B cell (primary cell): ENCODE data around the gene ACOT4. TPM values are rescaled to one million over a fixed set of nuclear protein-coding genes. Genes with fewer than 3 reads are reported as not detected.

Source experiments
- ATAC-seq: fragments of 200-7000 bp; cut with Tn5 transposase; one replicate; pipeline ENCODE4 v1.10.0; 2021; ENCODE audit warnings: low read depth, mild to moderate bottlenecking, moderate number of reproducible peaks, moderate library complexity
- CTCF ChIA-PET: fragments of 350-600 bp; sonication (Branson Sonifier 250); formaldehyde crosslinking; loops from one replicate; lab custom pipeline; 2021; ENCODE audit warnings: antibody characterized with exemption, inconsistent platforms; lab: Charles Lee
- POLR2A ChIA-PET: fragments of 350-600 bp; sonication (Branson Sonifier 250); formaldehyde crosslinking; loops from one replicate; lab custom pipeline; 2021; ENCODE audit warnings: antibody characterized with exemption; lab: Charles Lee
- DNase-seq: peaks from one replicate; pipeline ENCODE4 v3.0.0; 2013
- H2AFZ ChIP-seq: 2 replicates; pipeline ENCODE4 v1.6.1; 2012; ENCODE audit warnings: mild to moderate bottlenecking, low read depth, low read length; ENCODE audit not compliant: insufficient read depth, poor library complexity, severe bottlenecking
- H3K27ac ChIP-seq, 2 donors: 1 replicate in 1 of 2; 2 replicates in 1 of 2; pipeline ENCODE4 v1.5.1; 2012 to 2013; ENCODE audit warnings: low read length in 2 of 2, mild to moderate bottlenecking in 2 of 2, moderate library complexity in 1 of 2
- H3K27me3 ChIP-seq, 4 experiments: fragments of 200-600 bp in 1 of 4; sonication (generic) in 1 of 4; replicated peaks in 1 of 4; 1 replicate in 2 of 4; 2 replicates in 2 of 4; pipeline versions ENCODE4 v1.6.1 to v1.7.0; 2013 to 2016; ENCODE audit warnings: low read length in 3 of 4, mild to moderate bottlenecking in 2 of 4, mixed read lengths in 1 of 4, moderate library complexity in 1 of 4; ENCODE audit not compliant: insufficient read depth in 4 of 4, control insufficient read depth in 3 of 4; ENCODE audit errors: control extremely low read depth in 1 of 4
- H3K36me3 ChIP-seq, 2 experiments: replicated peaks in 1 of 2; 1 replicate in 1 of 2; 2 replicates in 1 of 2; pipeline versions ENCODE4 v1.6.1 to v1.7.1; 2013; ENCODE audit warnings: low read length in 1 of 2; ENCODE audit not compliant: insufficient read depth in 2 of 2, control insufficient read depth in 1 of 2; ENCODE audit errors: control extremely low read depth in 1 of 2, extremely low read depth in 1 of 2
- H3K4me1 ChIP-seq, 2 donors: fragments of 200-600 bp in 1 of 2; sonication (generic) in 1 of 2; 1 replicate in 1 of 2; 2 replicates in 1 of 2; pipeline versions ENCODE4 v1.5.1 to v1.6.1; 2013 to 2017; ENCODE audit warnings: low read length in 2 of 2; ENCODE audit not compliant: control insufficient read depth in 2 of 2, insufficient read depth in 2 of 2
- H3K4me2 ChIP-seq: replicated peaks from 2 replicates; pipeline ENCODE3; 2012; ENCODE audit warnings: mild to moderate bottlenecking, low read depth, low read length; ENCODE audit not compliant: poor library complexity, severe bottlenecking
- H3K4me3 ChIP-seq, 5 experiments: fragments of 200-600 bp in 1 of 5; sonication (generic) in 1 of 5; 1 replicate in 3 of 5; 2 replicates in 2 of 5; pipeline versions ENCODE4 v1.5.1 to v1.7.0; 2011 to 2016; ENCODE audit warnings: low read length in 4 of 5, mild to moderate bottlenecking in 4 of 5, low read depth in 2 of 5, control low read depth in 1 of 5, moderate library complexity in 1 of 5; ENCODE audit not compliant: insufficient read depth in 1 of 5; ENCODE audit errors: control extremely low read depth in 1 of 5, extremely low read depth in 1 of 5
- H3K79me2 ChIP-seq: fragments of 200-600 bp; sonication (generic); one replicate; pipeline ENCODE4 v1.6.0; 2016; ENCODE audit warnings: low read length; ENCODE audit not compliant: control insufficient read depth, insufficient read depth
- H3K9ac ChIP-seq: fragments of 200-600 bp; sonication (generic); 2 replicates; pipeline ENCODE4 v1.6.1; 2017; ENCODE audit warnings: mild to moderate bottlenecking, low read length, moderate library complexity
- H3K9me3 ChIP-seq, 3 donors: one replicate each; pipeline versions ENCODE4 v1.6.1 to v1.7.1; 2013; ENCODE audit warnings: low read length in 2 of 3; ENCODE audit not compliant: control insufficient read depth in 2 of 3, insufficient read depth in 1 of 3; ENCODE audit errors: control extremely low read depth in 1 of 3
- H4K20me1 ChIP-seq: 2 replicates; pipeline ENCODE4 v1.6.0; 2012; ENCODE audit warnings: mild to moderate bottlenecking, low read length; ENCODE audit not compliant: insufficient read depth, control insufficient read depth, poor library complexity, severe bottlenecking
- H3K27ac Mint-ChIP-seq: one replicate; pipeline ENCODE4 v1.8.0; 2021; ENCODE audit warnings: mixed read lengths
- H3K27me3 Mint-ChIP-seq: one replicate; pipeline ENCODE4 v1.8.0; 2021; ENCODE audit warnings: mixed read lengths
- H3K4me1 Mint-ChIP-seq: one replicate; pipeline ENCODE4 v1.8.0; 2021; ENCODE audit warnings: mixed read lengths
- H3K4me3 Mint-ChIP-seq: one replicate; pipeline ENCODE4 v1.8.0; 2021; ENCODE audit warnings: mixed read lengths
- H3K9me3 Mint-ChIP-seq: one replicate; pipeline ENCODE4 v1.8.0; 2022; ENCODE audit warnings: mixed read lengths; ENCODE audit not compliant: insufficient read depth
- EZH2 ChIP-seq: IDR thresholded peaks from 2 replicates; pipeline ENCODE4 v1.6.1; 2012; ENCODE audit warnings: borderline replicate concordance, low read depth, mild to moderate bottlenecking, moderate library complexity, low read length; ENCODE audit not compliant: insufficient read depth, poor library complexity, severe bottlenecking
- whole genome bisulfite sequencing: methylation state at CpG from one replicate; pipeline ENCODE4 v1.1.5; 2013; ENCODE audit warnings: missing lambda C conversion rate; ENCODE audit not compliant: insufficient coverage; 5-methylcytosine and 5-hydroxymethylcytosine counted together
- intact Hi-C: fragments of 100-400 bp; cut with micrococcal nuclease; formaldehyde crosslinking; loops from one replicate; pipeline ENCODE4 v1.10.0; 2022
- polyA plus RNA-seq: library from polyadenylated mRNA; depleted of rRNA; stranded (reverse); fragments of >200 nt; gene quantifications from 2 replicates; pipeline ENCODE4 v1.2.3, GENCODE V29; 2012
- total RNA-seq, 2 donors: library from RNA; stranded (reverse); fragments of 120-200 nt in 1 of 2; gene quantifications; 1 replicate in 1 of 2; 2 replicates in 1 of 2; pipeline versions ENCODE4 v1.2.3 to v1.2.4, GENCODE V29; 2013 to 2022
- TF ChIP-seq, protein P1 (sequence below): fragments of 200-600 bp; IDR thresholded peaks from one replicate; pipeline ENCODE4 v1.8.0; 2022; ENCODE audit warnings: antibody characterized with exemption, mild to moderate bottlenecking

ACOT4 gene
- total and polyA plus RNA-seq, 2 donors (not counting 1 experiment from before 2014, with no cell fraction given), result 0.19 to 0.42 TPM

DNA sequence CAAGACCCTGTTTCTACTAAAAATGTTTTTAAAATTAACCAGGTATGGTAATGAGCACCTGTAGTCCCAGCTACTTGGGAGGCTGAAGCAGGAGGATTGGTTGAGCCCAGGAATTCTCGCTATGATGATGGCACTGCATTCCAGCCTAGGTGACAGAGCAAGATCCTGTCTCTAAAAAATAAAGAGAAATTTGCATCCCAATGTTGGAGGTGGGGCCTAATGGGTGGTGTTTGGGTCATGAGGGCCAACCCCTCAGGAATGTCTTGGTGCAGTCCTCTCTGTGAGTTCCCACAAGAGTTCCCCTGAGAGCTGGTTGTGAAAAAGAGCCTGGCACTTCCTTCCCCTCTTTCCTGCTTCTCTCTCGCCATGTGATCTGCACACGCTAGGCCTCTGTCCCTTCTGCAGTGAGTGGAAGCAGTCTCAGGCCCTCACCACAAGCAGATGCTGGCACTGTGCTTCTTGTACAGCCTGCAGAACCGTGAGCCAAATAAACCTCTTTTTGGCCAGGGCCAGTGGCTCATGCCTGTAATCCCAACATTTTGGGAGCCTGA is 31.9 kb downstream of the ACOT4 start:
- 91% methylated on average over 4 of the region's 4 CpGs for WGBS
- no peak overlapping the region for H3K27ac ChIP-seq
- H3K9me3 ChIP-seq, result no peaks in the 10 kb centered on the region
- no peaks in the 10 kb centered on the region for H3K79me2 ChIP-seq
- Mint-ChIP-seq H3K4me3 (no peak overlapping the region), H3K27me3 (peaks cover 9% of the 10 kb centered on the region), H3K27ac (no peak overlapping the region), H3K4me1 (no peaks in the 10 kb centered on the region), H3K9me3 (no peaks in the 10 kb centered on the region)
- H3K4me3 ChIP-seq, result no peak overlapping the region
- H3K4me1 ChIP-seq, result no peaks in the 10 kb centered on the region
- H3K4me2 ChIP-seq, result no peak overlapping the region
- TF ChIP-seq, protein P1, sequence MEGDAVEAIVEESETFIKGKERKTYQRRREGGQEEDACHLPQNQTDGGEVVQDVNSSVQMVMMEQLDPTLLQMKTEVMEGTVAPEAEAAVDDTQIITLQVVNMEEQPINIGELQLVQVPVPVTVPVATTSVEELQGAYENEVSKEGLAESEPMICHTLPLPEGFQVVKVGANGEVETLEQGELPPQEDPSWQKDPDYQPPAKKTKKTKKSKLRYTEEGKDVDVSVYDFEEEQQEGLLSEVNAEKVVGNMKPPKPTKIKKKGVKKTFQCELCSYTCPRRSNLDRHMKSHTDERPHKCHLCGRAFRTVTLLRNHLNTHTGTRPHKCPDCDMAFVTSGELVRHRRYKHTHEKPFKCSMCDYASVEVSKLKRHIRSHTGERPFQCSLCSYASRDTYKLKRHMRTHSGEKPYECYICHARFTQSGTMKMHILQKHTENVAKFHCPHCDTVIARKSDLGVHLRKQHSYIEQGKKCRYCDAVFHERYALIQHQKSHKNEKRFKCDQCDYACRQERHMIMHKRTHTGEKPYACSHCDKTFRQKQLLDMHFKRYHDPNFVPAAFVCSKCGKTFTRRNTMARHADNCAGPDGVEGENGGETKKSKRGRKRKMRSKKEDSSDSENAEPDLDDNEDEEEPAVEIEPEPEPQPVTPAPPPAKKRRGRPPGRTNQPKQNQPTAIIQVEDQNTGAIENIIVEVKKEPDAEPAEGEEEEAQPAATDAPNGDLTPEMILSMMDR, result no peak
- no peak for TF ChIP-seq EZH2
- CTCF ChIA-PET, result no interaction called here
- no peak overlapping the region for H3K9ac ChIP-seq
- DNase-seq (no peak), ATAC-seq (no peak)
- no peaks in the 10 kb centered on the region for H4K20me1 ChIP-seq
- POLR2A ChIA-PET, result no interaction called here
- H3K27me3 ChIP-seq, result no peaks in the 10 kb centered on the region
- intact Hi-C loops, result no loop called here
- no peaks in the 10 kb centered on the region for H3K36me3 ChIP-seq
- H2AFZ ChIP-seq, result no peak overlapping the region

- H3K27me3 Mint-ChIP-seq, result peaks cover 17% of the 10 kb centered on the region
- no peaks in the 10 kb centered on the region for H3K4me1 Mint-ChIP-seq
- H3K79me2 ChIP-seq, result no peaks in the 10 kb centered on the region
- H3K27me3 ChIP-seq, result no peaks in the 10 kb centered on the region
- no peaks in the 10 kb centered on the region for H3K36me3 ChIP-seq
- no peaks in the 10 kb centered on the region for H3K9me3 ChIP-seq
- H3K9ac ChIP-seq, result no peak overlapping the region
- H3K4me2 ChIP-seq, result no peak overlapping the region
- POLR2A ChIA-PET, result no interaction called here
- no peaks in the 10 kb centered on the region for H3K9me3 Mint-ChIP-seq
- intact Hi-C loops, result no loop called here
- ATAC-seq (no peak), DNase-seq (no peak)
- H3K27ac ChIP-seq, result no peak overlapping the region
- no peak overlapping the region for H3K4me3 Mint-ChIP-seq
- no peak for TF ChIP-seq EZH2
- TF ChIP-seq, protein P1, result no peak
- WGBS, result no CpG with 5 or more reads among the region's 1 CpG
- H3K27ac Mint-ChIP-seq, result no peak overlapping the region
- H4K20me1 ChIP-seq, result no peaks in the 10 kb centered on the region
- no peaks in the 10 kb centered on the region for H3K4me1 ChIP-seq
- no peak overlapping the region for H2AFZ ChIP-seq
- CTCF ChIA-PET, result interaction anchor here (0.8 to 1.9 kb wide), 3 partner anchors 12 to 117 kb away, joined by 3 to 8 read pairs (median 5); no protein-coding TSS in a partner anchor
- no peak overlapping the region for H3K4me3 ChIP-seq
Measured at GRCh38 chr14:73625706-73626105, 34.0 kb downstream of the ACOT4 start.
